Spleen (tissue), 11 donors: ENCODE results near the gene PNPO. TPM values are rescaled to one million over a fixed set of nuclear protein-coding genes. Genes with fewer than 3 reads are reported as not detected.

Experiments used
- DNase-seq: peaks from one replicate; pipeline ENCODE4 v3.0.0-alpha.2; 2020
- H3K27ac ChIP-seq, 8 donors: fragments of 200-600 bp; sonication (generic) in 7 of 8; 1 replicate in 4 of 8; 2 replicates in 4 of 8; pipeline versions ENCODE4 v1.5.0 to v1.8.0; 2016 to 2021; ENCODE audit warnings: inconsistent platforms in 4 of 8, mild to moderate bottlenecking in 4 of 8, moderate library complexity in 1 of 8
- H3K27me3 ChIP-seq, 7 donors: fragments of 200-600 bp; sonication (generic) in 6 of 7; replicated peaks in 1 of 7; 1 replicate in 4 of 7; 2 replicates in 3 of 7; pipeline versions ENCODE4 v1.5.0 to v1.8.0; 2016 to 2021; ENCODE audit warnings: inconsistent platforms in 3 of 7, mild to moderate bottlenecking in 1 of 7
- H3K36me3 ChIP-seq, 6 donors: fragments of 200-600 bp; sonication (generic) in 5 of 6; 1 replicate in 4 of 6; 2 replicates in 2 of 6; pipeline versions ENCODE4 v1.5.0 to v1.8.0; 2016 to 2021; ENCODE audit warnings: inconsistent platforms in 2 of 6
- H3K4me1 ChIP-seq, 6 donors: fragments of 200-600 bp; sonication (generic) in 5 of 6; 1 replicate in 3 of 6; 2 replicates in 3 of 6; pipeline versions ENCODE4 v1.5.0 to v1.8.0; 2016 to 2021; ENCODE audit warnings: inconsistent platforms in 3 of 6
- H3K4me3 ChIP-seq, 8 donors: fragments of 200-600 bp; sonication (generic) in 7 of 8; 1 replicate in 4 of 8; 2 replicates in 4 of 8; pipeline versions ENCODE4 v1.5.0 to v1.8.0; 2016 to 2021; ENCODE audit warnings: inconsistent platforms in 4 of 8, mild to moderate bottlenecking in 4 of 8, moderate library complexity in 2 of 8
- H3K9me3 ChIP-seq, 8 donors: fragments of 200-600 bp; sonication (generic) in 7 of 8; 1 replicate in 4 of 8; 2 replicates in 4 of 8; pipeline versions ENCODE4 v1.5.0 to v1.8.0; 2016 to 2021; ENCODE audit warnings: inconsistent platforms in 4 of 8
- POLR2A ChIP-seq, 3 donors: fragments of 450-650 bp; IDR thresholded peaks; one replicate each; pipeline ENCODE4 v1.5.1; 2017; ENCODE audit warnings: antibody characterized with exemption in 3 of 3, mild to moderate bottlenecking in 1 of 3
- POLR2AphosphoS5 ChIP-seq, 3 donors: sonication (generic); formaldehyde crosslinking; IDR thresholded peaks; one replicate each; pipeline ENCODE4 v1.5.1; 2017; ENCODE audit warnings: antibody characterized with exemption in 3 of 3
- WGBS, 5 donors: extraction: QIAGEN DNeasy Blood & Tissue Kit in 3 of 5; methylation state at CpG; one replicate each; pipeline versions ENCODE4 v1.1.5 to v1.1.7; 2013 to 2018; 5-methylcytosine and 5-hydroxymethylcytosine counted together
- intact Hi-C: fragments of 100-400 bp; cut with DNase I; formaldehyde crosslinking; loops from one replicate; pipeline ENCODE4 v1.15.0; 2023; ENCODE audit warnings: low total_unique reads
- polyA plus RNA-seq, 3 donors: library from polyadenylated mRNA; stranded (reverse); fragments of 200-250 nt; gene quantifications; one replicate each; pipeline ENCODE4 v1.2.1, GENCODE V29; 2013
- total RNA-seq, 7 donors: library from RNA; depleted of rRNA in 3 of 7; stranded (reverse); fragments of >200 nt in 3 of 7; fragmentation: NEBNext Ultra II Directional in 4 of 7; extraction: Animal tissue kit (Norgen Biotek cat#: 25700) in 4 of 7; gene quantifications; one replicate each; pipeline versions ENCODE4 v1.1.0 to v1.2.1, GENCODE V29; 2016 to 2021
- TF ChIP-seq, protein P1 (sequence below), 11 experiments: fragments of 200-600 bp in 7 of 11; fragments of 450-650 bp in 4 of 11; sonication (generic) in 4 of 11; IDR thresholded peaks in 8 of 11; conservative IDR thresholded peaks in 3 of 11; 1 replicate in 7 of 11; 2 replicates in 4 of 11; pipeline versions ENCODE4 v1.4.0 to v1.8.0; 2016 to 2021; ENCODE audit warnings: antibody characterized with exemption in 11 of 11, inconsistent platforms in 4 of 11, mild to moderate bottlenecking in 1 of 11
- donor health status: healthy with polysubstance abuse.
- donor health status: DM: no; HTN: no; CAD: no; lungs with moderate emphysema.
- donor health status: DM: no; HTN: no; CAD: no.
- donor health status: Bipolar disorder and iron deficiency.
- donor health status: healthy.
- donor health status: DM: no; HTN: no; CAD: no.
- donor health status: DM: yes; HTN: yes; CAD: no.

Gene PNPO
- total and polyA plus RNA-seq, 10 donors, result 6.1 to 28.9 (median 26.6) TPM

DNA sequence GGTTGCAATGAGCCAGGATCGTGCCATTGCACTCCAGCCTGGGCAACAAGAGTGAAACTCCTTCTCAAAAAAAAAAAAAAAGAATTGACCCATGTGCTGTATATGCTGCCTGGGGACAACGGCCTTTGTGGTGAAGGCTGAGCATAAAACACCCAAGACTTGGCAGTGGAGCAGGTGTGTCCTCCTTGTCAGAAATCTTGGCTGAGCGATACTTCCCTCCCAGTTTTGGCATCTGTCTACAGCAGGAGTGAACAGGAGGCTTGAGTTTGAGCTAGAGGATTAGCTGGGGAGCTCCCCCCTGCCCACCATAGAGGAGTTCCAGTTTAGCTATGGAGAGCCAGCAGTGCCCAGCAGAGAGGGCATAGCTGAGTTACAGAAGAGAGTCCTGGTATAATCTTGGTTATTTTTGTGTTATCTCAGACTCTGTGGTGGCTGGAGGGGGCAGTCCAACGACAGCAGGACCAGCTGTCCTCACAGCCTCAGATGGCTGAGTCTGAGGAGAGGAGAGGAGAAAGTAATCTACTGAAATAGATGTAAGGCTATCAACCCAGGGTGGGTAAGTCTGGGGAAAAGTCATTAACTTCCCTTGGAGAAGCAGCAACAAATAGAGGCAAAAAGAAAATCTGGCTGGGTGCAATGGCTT lies 26.9 kb upstream of the PNPO start:
- H3K4me3 ChIP-seq, result no peak overlapping the region
- H3K4me1 ChIP-seq, result peaks cover 0 to 16% (median 6%) of the 10 kb centered on the region in 6 donors
- no peaks in the 10 kb centered on the region for H3K9me3 ChIP-seq
- no peak overlapping the region for H3K27ac ChIP-seq
- no peaks in the 10 kb centered on the region for H3K27me3 ChIP-seq
- WGBS, 5 donors, result 55 to 69% (median 64%) methylated on average over 4 of the region's 4 CpGs
- peaks cover 0 to 78% (median 22%) of the 10 kb centered on the region in 6 donors for H3K36me3 ChIP-seq
- no peak for DNase-seq
- intact Hi-C loops, result no loop called here
- no peak for TF ChIP-seq POLR2AphosphoS5 (IDR thresholded peaks at IDR 0.05)
- TF ChIP-seq POLR2A (IDR thresholded peaks at IDR 0.05), result no peak
- TF ChIP-seq, protein P1, sequence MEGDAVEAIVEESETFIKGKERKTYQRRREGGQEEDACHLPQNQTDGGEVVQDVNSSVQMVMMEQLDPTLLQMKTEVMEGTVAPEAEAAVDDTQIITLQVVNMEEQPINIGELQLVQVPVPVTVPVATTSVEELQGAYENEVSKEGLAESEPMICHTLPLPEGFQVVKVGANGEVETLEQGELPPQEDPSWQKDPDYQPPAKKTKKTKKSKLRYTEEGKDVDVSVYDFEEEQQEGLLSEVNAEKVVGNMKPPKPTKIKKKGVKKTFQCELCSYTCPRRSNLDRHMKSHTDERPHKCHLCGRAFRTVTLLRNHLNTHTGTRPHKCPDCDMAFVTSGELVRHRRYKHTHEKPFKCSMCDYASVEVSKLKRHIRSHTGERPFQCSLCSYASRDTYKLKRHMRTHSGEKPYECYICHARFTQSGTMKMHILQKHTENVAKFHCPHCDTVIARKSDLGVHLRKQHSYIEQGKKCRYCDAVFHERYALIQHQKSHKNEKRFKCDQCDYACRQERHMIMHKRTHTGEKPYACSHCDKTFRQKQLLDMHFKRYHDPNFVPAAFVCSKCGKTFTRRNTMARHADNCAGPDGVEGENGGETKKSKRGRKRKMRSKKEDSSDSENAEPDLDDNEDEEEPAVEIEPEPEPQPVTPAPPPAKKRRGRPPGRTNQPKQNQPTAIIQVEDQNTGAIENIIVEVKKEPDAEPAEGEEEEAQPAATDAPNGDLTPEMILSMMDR (IDR thresholded peaks at IDR 0.05 in 8 of 11, conservative IDR thresholded peaks at IDR 0.05 in 3 of 11), result no peak

DNA sequence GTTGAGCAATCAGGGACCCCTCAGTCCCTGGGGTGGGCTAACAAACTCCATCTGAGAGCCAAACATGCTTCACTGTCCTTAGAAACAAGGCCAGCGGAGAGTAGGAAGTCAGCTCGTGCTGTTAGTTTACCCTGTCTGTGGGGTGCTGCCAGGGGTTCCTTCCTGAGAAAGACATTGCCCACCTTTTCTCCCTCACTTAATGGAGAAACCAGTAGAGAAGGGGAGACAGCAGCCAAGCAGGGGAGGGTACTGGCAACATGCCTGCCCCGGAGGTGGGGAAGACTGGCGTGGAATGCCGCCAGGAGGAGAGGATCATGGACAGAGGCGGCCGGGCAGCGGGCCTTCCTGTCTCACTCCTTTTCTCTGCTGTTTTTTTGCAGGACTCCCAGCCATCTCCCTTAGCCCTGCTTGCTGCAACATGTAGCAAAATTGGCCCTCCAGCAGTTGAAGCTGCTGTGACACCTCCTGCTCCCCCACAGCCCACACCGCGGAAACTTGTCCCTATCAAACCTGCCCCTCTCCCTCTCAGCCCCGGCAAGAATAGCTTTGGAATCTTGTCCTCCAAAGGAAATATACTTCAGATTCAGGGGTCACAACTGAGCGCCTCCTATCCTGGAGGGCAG lies 25.5 kb upstream of the PNPO start:
- Histone ChIP-seq H3K9me3 (no peaks in the 10 kb centered on the region), H3K27me3 (no peaks in the 10 kb centered on the region), H3K4me1 (peaks cover 0 to 16% (median 6%) of the 10 kb centered on the region in 6 donors), H3K27ac (no peak overlapping the region), H3K36me3 (peaks cover 0 to 76% (median 22%) of the 10 kb centered on the region in 6 donors), H3K4me3 (no peak overlapping the region)
- DNase-seq, result no peak
- TF ChIP-seq POLR2A (IDR thresholded peaks at IDR 0.05) (no peak), POLR2AphosphoS5 (IDR thresholded peaks at IDR 0.05) (no peak)
- TF ChIP-seq, protein P1 (IDR thresholded peaks at IDR 0.05 in 8 of 11, conservative IDR thresholded peaks at IDR 0.05 in 3 of 11), result no peak
- 86 to 94% (median 89%) methylated on average over 12 of the region's 12 CpGs for WGBS, 5 donors
- intact Hi-C loops, result no loop called here

DNA sequence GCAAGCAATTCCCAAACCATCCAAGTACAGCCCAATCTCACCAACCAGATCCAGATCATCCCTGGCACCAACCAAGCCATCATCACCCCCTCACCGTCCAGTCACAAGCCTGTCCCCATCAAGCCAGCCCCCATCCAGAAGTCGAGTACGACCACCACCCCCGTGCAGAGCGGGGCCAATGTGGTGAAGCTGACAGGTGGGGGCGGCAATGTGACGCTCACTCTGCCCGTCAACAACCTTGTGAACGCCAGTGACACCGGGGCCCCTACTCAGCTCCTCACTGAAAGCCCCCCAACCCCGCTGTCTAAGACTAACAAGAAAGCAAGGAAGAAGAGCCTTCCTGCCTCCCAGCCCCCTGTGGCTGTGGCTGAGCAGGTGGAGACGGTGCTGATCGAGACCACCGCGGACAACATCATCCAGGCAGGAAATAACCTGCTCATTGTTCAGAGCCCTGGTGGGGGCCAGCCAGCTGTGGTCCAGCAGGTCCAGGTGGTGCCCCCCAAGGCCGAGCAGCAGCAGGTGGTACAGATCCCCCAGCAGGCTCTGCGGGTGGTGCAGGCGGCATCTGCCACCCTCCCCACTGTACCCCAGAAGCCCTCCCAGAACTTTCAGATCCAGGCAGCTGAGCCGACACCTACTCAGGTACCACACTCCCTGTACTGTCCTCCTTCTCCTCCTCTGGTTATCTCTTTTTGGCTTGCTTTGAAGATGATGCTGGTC lies 24.7 kb upstream of the PNPO start:
- no peak for DNase-seq
- H3K4me3 ChIP-seq, result no peak overlapping the region
- no peaks in the 10 kb centered on the region for H3K27me3 ChIP-seq
- H3K36me3 ChIP-seq, result peaks cover 0 to 82% (median 22%) of the 10 kb centered on the region in 6 donors
- intact Hi-C loops, result no loop called here
- peaks cover 0 to 16% (median 6%) of the 10 kb centered on the region in 6 donors for H3K4me1 ChIP-seq
- no peak overlapping the region for H3K27ac ChIP-seq
- no peaks in the 10 kb centered on the region for H3K9me3 ChIP-seq
- peak in 1 of 3 donors; percentile 27 for TF ChIP-seq POLR2AphosphoS5 (IDR thresholded peaks at IDR 0.05)
- TF ChIP-seq, protein P1 (IDR thresholded peaks at IDR 0.05 in 8 of 11, conservative IDR thresholded peaks at IDR 0.05 in 3 of 11), result no peak
- 88 to 94% (median 92%) methylated on average over 19 of the region's 19 CpGs for WGBS, 5 donors

DNA sequence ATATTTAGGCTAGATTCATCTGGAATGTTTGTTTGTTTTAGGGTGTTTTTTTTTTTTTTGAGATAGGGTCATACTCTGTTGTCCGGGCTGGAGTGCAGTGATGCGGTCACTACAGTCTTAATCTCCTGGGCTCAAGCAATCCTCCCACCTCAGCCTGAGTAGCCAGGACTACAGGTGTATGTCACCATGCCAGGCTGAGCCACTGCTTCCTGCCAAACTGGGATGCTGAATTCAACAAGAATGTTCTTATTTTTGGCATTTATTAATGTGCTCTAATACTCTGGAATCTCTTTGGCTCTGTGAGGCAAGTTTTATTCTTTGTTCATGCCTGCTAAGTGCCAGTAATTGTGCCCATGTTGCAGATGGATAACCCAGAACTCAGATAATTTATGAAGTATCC lies 23.8 kb upstream of the PNPO start:
- no peaks in the 10 kb centered on the region for H3K27me3 ChIP-seq
- H3K4me3 ChIP-seq, result no peak overlapping the region
- TF ChIP-seq POLR2A (IDR thresholded peaks at IDR 0.05) (no peak), POLR2AphosphoS5 (IDR thresholded peaks at IDR 0.05) (no peak)
- TF ChIP-seq, protein P1 (IDR thresholded peaks at IDR 0.05 in 8 of 11, conservative IDR thresholded peaks at IDR 0.05 in 3 of 11), result no peak
- H3K27ac ChIP-seq, result no peak overlapping the region
- 84 to 96% (median 94%) methylated on average over 2 of the region's 2 CpGs for WGBS, 5 donors
- H3K4me1 ChIP-seq, result peaks cover 0 to 16% (median 6%) of the 10 kb centered on the region in 6 donors
- intact Hi-C loops, result no loop called here
- no peaks in the 10 kb centered on the region for H3K9me3 ChIP-seq
- peaks cover 0 to 85% (median 23%) of the 10 kb centered on the region in 6 donors for H3K36me3 ChIP-seq
- no peak for DNase-seq
